Measurements from ENCODE around the gene ZNF511. TPM values are rescaled to one million over a fixed set of nuclear protein-coding genes. Genes with fewer than 3 reads are reported as not detected.

Gene ZNF511
- total RNA-seq, 1 experiment from 2014 or later = 89.4 TPM

- Mint-ChIP-seq H3K4me3 (no peak overlapping the region), H3K27ac (no peak overlapping the region)
These were observed 6.2 kb downstream of the ZNF511 start for GRCh38 chr10:133314911-133315310.

More at GRCh38 chr10:133314911-133315310, 6.2 kb downstream of the ZNF511 start:
- TF ChIP-seq CTCF (conservative IDR thresholded peaks at IDR 0.05) = no peak
- Histone ChIP-seq H2BK15ac (ENCODE audit: low read depth, low read length) (no peak overlapping the region), H2AFZ (ENCODE audit: low read length) (no peak overlapping the region), H3K4me1 (ENCODE audit: insufficient read depth, low read length) (no peaks in the 10 kb centered on the region), H4K20me1 (ENCODE audit: control insufficient read depth, insufficient read depth, insufficient read length) (no peaks in the 10 kb centered on the region), H4K91ac (ENCODE audit: insufficient read length, low read depth, low read length) (no peak overlapping the region), H3K56ac (ENCODE audit: insufficient read length, low read depth, low read length) (no peak overlapping the region), H3K4me2 (ENCODE audit: insufficient read depth, insufficient read length, low read length) (no peak overlapping the region), H3K79me2 (ENCODE audit: insufficient read depth, low read length) (no peaks in the 10 kb centered on the region), H3K27me3 (ENCODE audit: insufficient read depth, low read length) (peaks cover 4% of the 10 kb centered on the region; the same call in 1 of the 2 replicates), H4K5ac (ENCODE audit: insufficient read length, low read depth, low read length) (no peak overlapping the region), H3K27ac (ENCODE audit: insufficient read length, low read depth, low read length) (no peak overlapping the region), H3K4ac (ENCODE audit: low read depth, low read length) (no peak overlapping the region), H3K23ac (ENCODE audit: insufficient read length, low read depth, low read length) (no peak overlapping the region), H3K9me3 (ENCODE audit: control insufficient read depth, low read depth, low read length) (no peaks in the 10 kb centered on the region), H4K8ac (replicated peaks; ENCODE audit: insufficient read length, low read depth, low read length) (no peak overlapping the region), H3K79me1 (ENCODE audit: insufficient read depth, low read depth, low read length, poor library complexity, severe bottlenecking) (no peaks in the 10 kb centered on the region), H3K23me2 (ENCODE audit: insufficient read length, low read depth, low read length, poor library complexity, severe bottlenecking) (no peaks in the 10 kb centered on the region), H3K18ac (ENCODE audit: insufficient read length, low read depth, low read length) (no peak overlapping the region), H3T11ph (ENCODE audit: low read length) (no peak overlapping the region), H2BK12ac (ENCODE audit: insufficient read length, low read depth, low read length) (no peak overlapping the region), H3K9ac (ENCODE audit: extremely low read depth, insufficient read length, low read length) (no peak overlapping the region), H2BK20ac (ENCODE audit: low read depth, low read length, poor library complexity, severe bottlenecking) (no peak overlapping the region), H2AK5ac (ENCODE audit: insufficient read length, low read length) (no peak overlapping the region), H2BK120ac (ENCODE audit: low read depth, low read length, poor library complexity, severe bottlenecking) (no peak overlapping the region), H2BK5ac (ENCODE audit: insufficient read length, low read length) (no peak overlapping the region), H3K14ac (ENCODE audit: insufficient read depth, low read length) (no peak overlapping the region)
- H3K27me3 Mint-ChIP-seq (ENCODE audit: low read depth) = peaks cover 14% of the 10 kb centered on the region
- H3K4me1 Mint-ChIP-seq = peaks cover 0 to 9% of the 10 kb centered on the region in 2 experiments; a peak in 2 of 4 replicates
- H3K9me3 Mint-ChIP-seq = no peaks in the 10 kb centered on the region
- no CpG with 5 or more reads among the region's 12 CpGs for WGBS (ENCODE audit: extremely low coverage, insufficient read length, low lambda C conversion rate)
- H3K36me3 Mint-ChIP-seq (ENCODE audit: insufficient read depth in 1 of 3, low read depth in 3 of 3) = peaks cover 3 to 31% (median 23%) of the 10 kb centered on the region in 3 experiments; a peak in 6 of 7 replicates
- DNase-seq = no peak
